ENCODE measurements around the gene TENM4. TPM values are rescaled to one million over a fixed set of nuclear protein-coding genes. Genes with fewer than 3 reads are reported as not detected.

The TENM4 gene
- total RNA-seq, 1 donor from 2014 or later = 27.2 TPM

GRCh38 chr11:78804991-78805390, 635.8 kb downstream of the TENM4 start:
- DNase-seq = no peak

- DNase-seq = no peak
These were observed 636.8 kb downstream of the TENM4 start for GRCh38 chr11:78803995-78804394.

- DNase-seq = no peak
These were observed 638.6 kb downstream of the TENM4 start for GRCh38 chr11:78802058-78802761.

GRCh38 chr11:78801161-78801884, 639.5 kb downstream of the TENM4 start:
- peak; percentile 87 for DNase-seq

- DNase-seq = no peak
These were observed 640.1 kb downstream of the TENM4 start for GRCh38 chr11:78800756-78801155.

GRCh38 chr11:78800096-78800690, 640.6 kb downstream of the TENM4 start:
- no peak for DNase-seq

- peak; percentile 46 for DNase-seq
These were observed 642.2 kb downstream of the TENM4 start for GRCh38 chr11:78798663-78799062.

- no peak for DNase-seq
These were observed 643.3 kb downstream of the TENM4 start for GRCh38 chr11:78797559-78797958.

- DNase-seq = no peak
These were observed 643.9 kb downstream of the TENM4 start for GRCh38 chr11:78796956-78797355.

- no peak for DNase-seq
These were observed 645.1 kb downstream of the TENM4 start for GRCh38 chr11:78795621-78796261.

GRCh38 chr11:78791964-78792363, 648.9 kb downstream of the TENM4 start:
- DNase-seq = no peak

- DNase-seq = no peak
These were observed 649.6 kb downstream of the TENM4 start for GRCh38 chr11:78791254-78791653.

GRCh38 chr11:78790784-78791183, 650.0 kb downstream of the TENM4 start:
- no peak for DNase-seq

- DNase-seq = no peak
These were observed 651.5 kb downstream of the TENM4 start for GRCh38 chr11:78789375-78789774.

- DNase-seq = no peak
These were observed 652.3 kb downstream of the TENM4 start for GRCh38 chr11:78788533-78788932.

GRCh38 chr11:78787696-78788095, 653.1 kb downstream of the TENM4 start:
- no peak for DNase-seq

GRCh38 chr11:78786746-78787145, 654.1 kb downstream of the TENM4 start:
- no peak for DNase-seq

GRCh38 chr11:78786086-78786485, 654.7 kb downstream of the TENM4 start:
- DNase-seq = no peak

GRCh38 chr11:78784321-78785061, 656.3 kb downstream of the TENM4 start:
- DNase-seq = no peak

GRCh38 chr11:78783846-78784245, 657.0 kb downstream of the TENM4 start:
- no peak for DNase-seq

- no peak for DNase-seq
These were observed 657.5 kb downstream of the TENM4 start for GRCh38 chr11:78783301-78783700.

GRCh38 chr11:78782725-78783124, 658.1 kb downstream of the TENM4 start:
- no peak for DNase-seq

Measured in skin of body (tissue), 2 donors.